K562 treated with DMSO at 1 percent for 24 hours (cell line): ENCODE results near the gene BCKDK. TPM values are rescaled to one million over a fixed set of nuclear protein-coding genes. Genes with fewer than 3 reads are reported as not detected.

Source experiments
- total RNA-seq: library from RNA; unstranded; fragments of 300-600 nt; gene quantifications from 2 replicates; pipeline ENCODE4 v1.2.3, GENCODE V29; 2022; ENCODE audit warnings: low read depth; ENCODE audit not compliant: insufficient read depth

The BCKDK gene
- total RNA-seq: 57.1 and 65.5 TPM in 2 replicates

GRCh38 chr16:31108035-31108793, at the start of gene BCKDK:
Gene BCKDK, plus strand, starts transcription at chr16:31108386. Its CDS starts 838 bp downstream, at chr16:31109224.

DNA sequence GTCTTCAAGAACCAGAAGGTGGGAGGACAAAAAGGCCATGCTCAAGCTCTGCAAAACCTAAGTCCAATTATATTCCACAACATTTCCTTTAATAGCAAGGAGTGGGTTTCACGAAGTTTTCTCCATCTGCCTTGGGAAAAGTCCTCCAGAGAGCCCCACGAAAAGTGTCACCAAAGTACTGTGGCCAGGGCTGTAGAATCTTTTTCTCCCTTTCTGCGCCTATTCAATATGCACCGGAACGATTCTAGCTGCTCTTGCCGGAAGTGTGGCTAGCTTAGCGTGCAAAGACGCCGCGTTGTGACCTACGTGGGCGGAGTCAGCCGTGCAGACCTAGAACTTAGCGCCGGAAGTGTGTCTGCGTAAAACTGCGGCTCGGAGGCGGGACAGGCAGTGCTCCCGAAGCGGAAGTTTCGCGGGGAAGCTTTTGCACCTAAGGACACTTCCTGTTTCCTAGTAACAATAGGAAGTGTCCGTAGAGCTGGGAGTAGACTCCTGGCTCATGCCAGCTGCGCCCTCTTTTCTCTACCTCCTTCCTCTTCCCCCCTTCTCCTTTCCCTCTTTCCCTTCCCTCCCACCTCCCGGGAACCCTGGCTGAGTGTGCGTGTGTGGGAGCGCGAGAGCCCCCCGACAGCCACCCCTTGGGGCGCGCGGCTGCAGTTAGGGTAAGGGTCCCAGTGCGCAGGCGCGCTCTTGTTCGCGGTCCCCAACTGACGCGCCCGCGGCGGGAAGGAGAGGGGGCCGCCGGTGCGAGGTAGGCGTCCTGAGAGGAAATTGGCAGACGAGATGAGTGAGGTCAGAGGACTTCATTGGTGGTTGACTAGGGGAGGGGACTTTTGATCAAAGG, 34.0 kb upstream of the BCKDK start, which contains the start of the genes ZNF646 and ZNF668:
ZNF646 (plus strand) TSS at position 453 of the 844 bp plus-strand sequence. CDS start 1,903 bp downstream, outside the sequence.
ZNF668 (minus strand) TSS at position 271 of the 844 bp plus-strand sequence. CDS start 9,781 bp downstream, outside the sequence.

GRCh38 chr16:31088459-31089183, 19.6 kb upstream of the BCKDK start, which contains the start of gene PRSS53:
Gene PRSS53, minus strand, starts transcription at chr16:31088943. Its CDS starts 134 bp downstream, at chr16:31088809.

GRCh38 chr16:31094424-31095120, 13.6 kb upstream of the BCKDK start, which contains the start of gene VKORC1:
Gene VKORC1, minus strand, starts transcription at chr16:31094797. Its CDS starts 68 bp downstream, at chr16:31094729.

GRCh38 chr16:31117384-31118222, 9.4 kb downstream of the BCKDK start, which contains the start of gene KAT8:
Gene KAT8, plus strand, starts transcription at chr16:31117664. Its CDS starts 18 bp downstream, at chr16:31117682.

DNA sequence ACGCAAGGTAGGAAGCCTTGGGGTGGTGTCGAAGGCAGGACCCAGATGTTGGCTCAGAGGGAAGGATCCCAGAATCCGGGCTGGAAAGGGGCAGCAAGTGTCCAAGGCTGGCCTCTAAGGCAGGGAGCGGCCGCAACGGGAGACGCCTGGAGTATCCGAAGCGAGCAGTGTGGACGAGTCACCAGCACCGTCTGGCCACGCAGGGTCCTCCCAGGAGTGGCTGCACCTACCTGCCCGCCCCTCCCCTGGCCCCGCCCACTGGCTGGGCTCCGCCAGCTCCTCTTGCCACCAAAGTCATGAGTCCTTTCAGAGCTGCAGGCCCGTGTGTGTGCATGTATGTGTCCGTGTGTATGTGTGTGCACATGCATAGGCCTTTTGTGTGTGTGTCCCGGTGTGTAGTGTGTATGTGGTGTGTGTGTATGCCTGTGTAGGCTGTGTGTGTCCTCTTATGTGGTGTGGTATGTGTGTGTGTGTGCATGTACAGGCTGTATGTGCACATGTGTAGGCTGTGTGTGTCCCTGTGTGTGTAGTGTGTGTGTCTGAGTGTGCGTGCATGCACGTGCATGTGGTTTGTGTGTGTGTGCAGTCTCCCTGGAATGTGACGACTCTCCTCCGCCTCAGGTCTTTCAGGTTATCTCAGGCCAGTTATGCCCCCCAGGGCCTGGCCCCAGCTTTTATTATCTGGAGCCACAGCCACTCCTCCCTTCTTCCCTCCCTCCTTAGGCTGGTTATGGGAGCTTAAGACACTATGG, 27.5 kb downstream of the BCKDK start, which contains the start of gene PRSS8:
PRSS8 (minus strand) TSS at position 193 of the 752 bp plus-strand sequence. CDS start 229 bp downstream, outside the sequence.

GRCh38 chr16:31149894-31150890, 42.0 kb downstream of the BCKDK start, which contains the start of gene PRSS36:
Gene PRSS36, minus strand, starts transcription at chr16:31150066. Its CDS starts 31 bp downstream, at chr16:31150035.

Other genes starting within 250 kb of the BCKDK start
- gene BCL7C, start 214.3 kb upstream of the BCKDK start, total RNA-seq: 39.7 and 39.8 TPM in 2 replicates
- gene CTF1, start 211.8 kb upstream of the BCKDK start, total RNA-seq: 3.7 and 4.2 TPM in 2 replicates
- 30.5 TPM in 2 replicates for gene FBXL19, start 184.8 kb upstream of the BCKDK start, total RNA-seq
- gene ORAI3, start 159.3 kb upstream of the BCKDK start, total RNA-seq: 86.5 and 97.3 TPM in 2 replicates
- gene SETD1A, start 150.6 kb upstream of the BCKDK start, total RNA-seq: 21.2 and 22.6 TPM in 2 replicates
- gene HSD3B7, start 123.2 kb upstream of the BCKDK start, total RNA-seq: 41.6 and 42.7 TPM in 2 replicates
- gene STX1B, start 97.7 kb upstream of the BCKDK start, total RNA-seq: 0.65 and 0.82 TPM in 2 replicates
- gene STX4, start 74.8 kb upstream of the BCKDK start, total RNA-seq: 48.7 and 57.8 TPM in 2 replicates
- 20.7 and 21.1 TPM in 2 replicates for gene ZNF668, start 34.1 kb upstream of the BCKDK start, total RNA-seq
- gene ZNF646, start 34.0 kb upstream of the BCKDK start, total RNA-seq: 20.6 and 23.7 TPM in 2 replicates
- gene PRSS53, start 19.4 kb upstream of the BCKDK start, total RNA-seq: 3.0 and 3.1 TPM in 2 replicates
- 203 and 206 TPM in 2 replicates for gene VKORC1, start 13.6 kb upstream of the BCKDK start, total RNA-seq
- 76.8 and 93.8 TPM in 2 replicates for gene KAT8, start 9.3 kb downstream of the BCKDK start, total RNA-seq
- gene PRSS8, start 27.3 kb downstream of the BCKDK start, total RNA-seq: 56.3 and 61.3 TPM in 2 replicates
- gene PRSS36, start 41.7 kb downstream of the BCKDK start, total RNA-seq: 0.45 TPM in 1 of 2 replicates, not detected in the other
- gene FUS, start 71.8 kb downstream of the BCKDK start, total RNA-seq: 211 and 283 TPM in 2 replicates
- 91.6 and 93.5 TPM in 2 replicates for gene PYCARD, start 94.4 kb downstream of the BCKDK start, total RNA-seq
- gene TRIM72, start 105.7 kb downstream of the BCKDK start, total RNA-seq: 0.02 TPM in 1 of 2 replicates, not detected in the other
- gene PYDC1, start 108.7 kb downstream of the BCKDK start, total RNA-seq: not detected in 2 replicates
- gene ITGAM, start 151.6 kb downstream of the BCKDK start, total RNA-seq: 3.6 and 5.1 TPM in 2 replicates
- 0.44 and 0.50 TPM in 2 replicates for gene ITGAX, start 246.8 kb downstream of the BCKDK start, total RNA-seq